HepG2 (cell line): Measurements from ENCODE around the gene AHCYL2. TPM values are rescaled to one million over a fixed set of nuclear protein-coding genes. Genes with fewer than 3 reads are reported as not detected.

ENCODE experiments used
- ATAC-seq: fragments of 200-7000 bp; cut with Tn5 transposase; 3 replicates; pipeline ENCODE4 v1.9.1; 2020; ENCODE audit warnings: mild to moderate bottlenecking, moderate library complexity
- BruUV-seq: library from RNA; stranded (reverse); fragments of 400-500 nt; replicated peaks from 2 replicates; lab custom pipeline; 2021; lab: Mats Ljungman, UMichigan
- CTCF ChIA-PET: fragments of 300-600 bp; formaldehyde crosslinking; extraction: SDS; loops from one replicate; lab custom pipeline; 2021; ENCODE audit warnings: low total read pairs, inconsistent platforms, low intra/inter-chr PET ratio; lab: Yijun Ruan, JAX
- POLR2A ChIA-PET: fragments of 350-600 bp; sonication (Branson Sonifier 250); formaldehyde crosslinking; loops from one replicate; lab custom pipeline; 2020; ENCODE audit warnings: antibody characterized with exemption, inconsistent platforms; lab: Yijun Ruan, JAX
- DNase-seq: peaks from one replicate; pipeline ENCODE4 v3.0.0-alpha.2; 2015; ENCODE audit warnings: low spot score
- FAIRE-seq: peaks from 3 replicates; lab custom pipeline; 2011; peaks lifted over from hg19 to GRCh38; lab: Jason Lieb, UNC
- H2AFZ ChIP-seq: one replicate; pipeline ENCODE4 v1.6.1; 2011; ENCODE audit warnings: low read length, inconsistent platforms
- H3K27ac ChIP-seq: fragments of 300-600 bp; 3 replicates; pipeline ENCODE4 v1.8.0; 2011; ENCODE audit warnings: mixed run types, mild to moderate bottlenecking, mixed read lengths, low read length, inconsistent platforms; ENCODE audit not compliant: insufficient read depth; ENCODE audit errors: extremely low read length
- H3K27me3 ChIP-seq, 2 experiments: fragments of 200-600 bp in 1 of 2; 2 replicates in 1 of 2; 3 replicates in 1 of 2; pipeline versions ENCODE4 v1.6.0 to v1.8.0; 2011; ENCODE audit warnings: low read length in 2 of 2, mild to moderate bottlenecking in 2 of 2, moderate library complexity in 2 of 2, inconsistent platforms in 1 of 2; ENCODE audit not compliant: insufficient read depth in 2 of 2, control insufficient read depth in 1 of 2
- H3K36me3 ChIP-seq, 2 experiments: fragments of 200-600 bp in 1 of 2; replicated peaks in 1 of 2; 2 replicates in 1 of 2; 3 replicates in 1 of 2; pipeline versions ENCODE4 v1.5.1 to v1.8.0; 2011; ENCODE audit warnings: low read length in 2 of 2, inconsistent platforms in 1 of 2; ENCODE audit not compliant: insufficient read depth in 2 of 2, control insufficient read depth in 1 of 2
- H3K4me1 ChIP-seq: 2 replicates; pipeline ENCODE4 v1.5.1; 2012; ENCODE audit warnings: low read length, inconsistent platforms; ENCODE audit not compliant: insufficient read depth
- H3K4me2 ChIP-seq: 2 replicates; pipeline ENCODE4 v1.6.0; 2011; ENCODE audit warnings: low read depth, low read length, inconsistent platforms
- H3K4me3 ChIP-seq, 3 experiments: fragments of 200-600 bp in 1 of 3; sonication (generic), shearing (Covaris generic) in 1 of 3; replicated peaks in 1 of 3; 2 replicates each; pipeline ENCODE4 v1.5.1; 2011 to 2016; ENCODE audit warnings: low read length in 3 of 3, inconsistent platforms in 2 of 3, low read depth in 2 of 3, mild to moderate bottlenecking in 2 of 3, control low read depth in 1 of 3, mixed read lengths in 1 of 3; ENCODE audit not compliant: insufficient read depth in 1 of 3
- H3K79me2 ChIP-seq: one replicate; pipeline ENCODE4 v1.6.1; 2011; ENCODE audit warnings: low read length, inconsistent platforms; ENCODE audit not compliant: insufficient read depth
- H3K9ac ChIP-seq: 2 replicates; pipeline ENCODE4 v1.6.0; 2011; ENCODE audit warnings: mild to moderate bottlenecking, low read depth, low read length, inconsistent platforms; ENCODE audit not compliant: insufficient read depth
- H3K9me3 ChIP-seq: 2 replicates; pipeline ENCODE4 v1.5.1; 2012; ENCODE audit warnings: mild to moderate bottlenecking, low read length
- H4K20me1 ChIP-seq: 2 replicates; pipeline ENCODE4 v1.6.0; 2011; ENCODE audit warnings: inconsistent platforms, mild to moderate bottlenecking, low read length, moderate library complexity; ENCODE audit not compliant: insufficient read depth
- FOXK1 ChIP-seq: sonication (generic); formaldehyde crosslinking; IDR thresholded peaks from 2 replicates; pipeline ENCODE4 v1.4.0; 2020; ENCODE audit warnings: low read depth, missing genetic modification reagents, borderline replicate concordance
- SETDB1 ChIP-seq: sonication (generic); formaldehyde crosslinking; IDR thresholded peaks from 2 replicates; pipeline ENCODE4 v1.5.1; 2020; ENCODE audit warnings: missing genetic modification reagents, mild to moderate bottlenecking, borderline replicate concordance
- ZBTB7B ChIP-seq: sonication (generic); formaldehyde crosslinking; IDR thresholded peaks from 2 replicates; pipeline ENCODE4 v1.4.0; 2020; ENCODE audit warnings: missing genetic modification reagents
- ZNF614 ChIP-seq: IDR thresholded peaks from 2 replicates; pipeline ENCODE4 v1.6.1; 2018; ENCODE audit warnings: missing biosample characterization, missing genetic modification reagents, inconsistent platforms, borderline replicate concordance
- ZSCAN29 ChIP-seq: sonication (generic); formaldehyde crosslinking; conservative IDR thresholded peaks from 2 replicates; pipeline ENCODE4 v1.4.0; 2020; ENCODE audit warnings: mild to moderate bottlenecking, missing genetic modification reagents
- WGBS: methylation state at CpG from one replicate; pipeline ENCODE4 v1.1.6; 2017; ENCODE audit warnings: low lambda C conversion rate; 5-methylcytosine and 5-hydroxymethylcytosine counted together
- in situ Hi-C: cut with HindIII; loops from 2 replicates; pipeline ENCODE4 v1.10.0; 2017; ENCODE audit warnings: low pct_unique_long_range_greater_than_20kb; ENCODE audit not compliant: extremely low pct_ligation_motif_present
- intact Hi-C: fragments of 100-400 bp; cut with micrococcal nuclease; formaldehyde crosslinking; loops from one replicate; pipeline ENCODE4 v1.10.0; 2022; ENCODE audit not compliant: unreplicated experiment
- polyA plus RNA-seq, 8 experiments: library from polyadenylated mRNA; depleted of rRNA in 3 of 8; stranded (reverse) in 7 of 8; unstranded in 1 of 8; fragments of >200 nt; fragmentation: Illumina TruSeq in 4 of 8; extraction: Trizol in 4 of 8; gene quantifications; 2 replicates each; pipeline versions ENCODE4 v1.2.1 to v1.2.3, GENCODE V29; 2011 to 2016; ENCODE audit warnings: low read depth in 4 of 8, missing spikeins in 1 of 8, mixed read lengths in 1 of 8; ENCODE audit not compliant: insufficient read depth in 1 of 8
- total RNA-seq, 5 experiments: library from RNA; depleted of rRNA; stranded (reverse); fragments of >200 nt; fragmentation: Illumina TruSeq; extraction: Trizol; gene quantifications; 2 replicates each; pipeline ENCODE4 v1.2.3, GENCODE V29; 2016; ENCODE audit warnings: low read depth in 1 of 5
- TF ChIP-seq, protein P1 (sequence below): sonication (generic); formaldehyde crosslinking; IDR thresholded peaks from 2 replicates; pipeline ENCODE4 v1.4.0; 2020; ENCODE audit warnings: missing genetic modification reagents
- TF ChIP-seq, protein P2 (sequence below): sonication (generic); formaldehyde crosslinking; IDR thresholded peaks from 2 replicates; pipeline ENCODE4 v1.5.0; 2020; ENCODE audit warnings: mild to moderate bottlenecking, missing genetic modification reagents
- TF ChIP-seq, protein P3 (sequence below): sonication (generic); formaldehyde crosslinking; IDR thresholded peaks from 2 replicates; pipeline ENCODE4 v1.5.0; 2020; ENCODE audit warnings: missing genetic modification reagents

AHCYL2 gene
- total and polyA plus RNA-seq, 2 of the 13 experiments (the other 11 are each of a cell fraction or from before 2014, with no cell fraction given): 9.5 to 14.7 TPM

DNA sequence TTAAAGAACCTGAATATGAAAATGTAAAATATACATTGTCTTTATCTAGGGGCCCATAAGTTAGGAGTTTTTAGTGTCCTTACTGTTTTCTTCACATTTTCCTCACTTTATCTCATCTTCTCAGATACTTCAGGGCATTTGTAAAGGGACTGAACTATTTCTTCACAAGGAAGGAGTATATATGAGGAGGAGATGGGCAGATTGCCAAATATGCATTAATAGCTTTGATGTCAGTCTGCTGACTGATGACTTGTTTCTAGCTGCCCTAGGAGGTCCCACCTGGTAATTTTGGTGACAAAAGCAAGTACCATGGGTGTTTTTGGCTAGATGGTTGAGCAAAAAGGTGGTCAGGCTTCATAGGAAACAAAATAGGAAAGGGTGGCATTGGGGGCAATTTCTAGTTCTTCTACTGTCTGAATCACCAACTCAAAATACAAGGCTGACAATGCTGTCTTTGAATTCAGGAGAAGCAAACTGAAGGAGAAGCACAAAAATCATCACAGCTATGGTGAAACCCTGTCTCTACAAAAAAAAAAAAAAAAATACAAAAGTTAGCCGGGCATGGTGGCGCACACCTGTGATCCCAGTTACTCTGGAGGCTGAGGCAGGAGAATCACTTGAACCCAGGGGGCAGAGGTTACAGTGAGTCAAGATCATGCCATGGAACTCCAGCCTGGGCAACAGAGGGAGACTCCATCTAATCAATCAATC lies 199.0 kb downstream of the AHCYL2 start:
- Histone ChIP-seq H2AFZ (no peak overlapping the region), H3K36me3 (0 out of 5 replicates have a peak, but pooled peaks cover 3 to 4% of the 10 kb centered on the region in 2 experiments), H3K4me1 (no peaks in the 10 kb centered on the region), H3K27me3 (no peaks in the 10 kb centered on the region), H3K4me2 (no peak overlapping the region), H3K79me2 (no peaks in the 10 kb centered on the region), H3K9me3 (no peaks in the 10 kb centered on the region), H3K27ac (no peak overlapping the region), H3K4me3 (no peak overlapping the region), H4K20me1 (no peaks in the 10 kb centered on the region), H3K9ac (no peak overlapping the region)
- CTCF ChIA-PET: no interaction called here
- 98% methylated on average over 2 of the region's 2 CpGs for WGBS
- FAIRE-seq (no peak), ATAC-seq (no peak), DNase-seq (peak; percentile 12)
- POLR2A ChIA-PET: interaction anchor here (1.6 kb wide), 1 partner anchor 10 kb away, joined by 4 read pairs; the partner anchor contains the start of gene STRIP2
- in situ Hi-C loops (no loop called here), intact Hi-C loops (no loop called here)
- BruUV-seq: no TSS peak
- TF ChIP-seq ZSCAN29 (no peak), ZBTB7B (CRISPR knock-in tag) (no peak), FOXK1 (CRISPR knock-in tag) (no peak), ZNF614 (CRISPR knock-in tag) (no peak), SETDB1 (CRISPR knock-in tag) (no peak)
- TF ChIP-seq, protein P1, sequence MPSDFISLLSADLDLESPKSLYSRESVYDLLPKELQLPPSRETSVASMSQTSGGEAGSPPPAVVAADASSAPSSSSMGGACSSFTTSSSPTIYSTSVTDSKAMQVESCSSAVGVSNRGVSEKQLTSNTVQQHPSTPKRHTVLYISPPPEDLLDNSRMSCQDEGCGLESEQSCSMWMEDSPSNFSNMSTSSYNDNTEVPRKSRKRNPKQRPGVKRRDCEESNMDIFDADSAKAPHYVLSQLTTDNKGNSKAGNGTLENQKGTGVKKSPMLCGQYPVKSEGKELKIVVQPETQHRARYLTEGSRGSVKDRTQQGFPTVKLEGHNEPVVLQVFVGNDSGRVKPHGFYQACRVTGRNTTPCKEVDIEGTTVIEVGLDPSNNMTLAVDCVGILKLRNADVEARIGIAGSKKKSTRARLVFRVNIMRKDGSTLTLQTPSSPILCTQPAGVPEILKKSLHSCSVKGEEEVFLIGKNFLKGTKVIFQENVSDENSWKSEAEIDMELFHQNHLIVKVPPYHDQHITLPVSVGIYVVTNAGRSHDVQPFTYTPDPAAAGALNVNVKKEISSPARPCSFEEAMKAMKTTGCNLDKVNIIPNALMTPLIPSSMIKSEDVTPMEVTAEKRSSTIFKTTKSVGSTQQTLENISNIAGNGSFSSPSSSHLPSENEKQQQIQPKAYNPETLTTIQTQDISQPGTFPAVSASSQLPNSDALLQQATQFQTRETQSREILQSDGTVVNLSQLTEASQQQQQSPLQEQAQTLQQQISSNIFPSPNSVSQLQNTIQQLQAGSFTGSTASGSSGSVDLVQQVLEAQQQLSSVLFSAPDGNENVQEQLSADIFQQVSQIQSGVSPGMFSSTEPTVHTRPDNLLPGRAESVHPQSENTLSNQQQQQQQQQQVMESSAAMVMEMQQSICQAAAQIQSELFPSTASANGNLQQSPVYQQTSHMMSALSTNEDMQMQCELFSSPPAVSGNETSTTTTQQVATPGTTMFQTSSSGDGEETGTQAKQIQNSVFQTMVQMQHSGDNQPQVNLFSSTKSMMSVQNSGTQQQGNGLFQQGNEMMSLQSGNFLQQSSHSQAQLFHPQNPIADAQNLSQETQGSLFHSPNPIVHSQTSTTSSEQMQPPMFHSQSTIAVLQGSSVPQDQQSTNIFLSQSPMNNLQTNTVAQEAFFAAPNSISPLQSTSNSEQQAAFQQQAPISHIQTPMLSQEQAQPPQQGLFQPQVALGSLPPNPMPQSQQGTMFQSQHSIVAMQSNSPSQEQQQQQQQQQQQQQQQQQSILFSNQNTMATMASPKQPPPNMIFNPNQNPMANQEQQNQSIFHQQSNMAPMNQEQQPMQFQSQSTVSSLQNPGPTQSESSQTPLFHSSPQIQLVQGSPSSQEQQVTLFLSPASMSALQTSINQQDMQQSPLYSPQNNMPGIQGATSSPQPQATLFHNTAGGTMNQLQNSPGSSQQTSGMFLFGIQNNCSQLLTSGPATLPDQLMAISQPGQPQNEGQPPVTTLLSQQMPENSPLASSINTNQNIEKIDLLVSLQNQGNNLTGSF: no peak
- TF ChIP-seq, protein P2, sequence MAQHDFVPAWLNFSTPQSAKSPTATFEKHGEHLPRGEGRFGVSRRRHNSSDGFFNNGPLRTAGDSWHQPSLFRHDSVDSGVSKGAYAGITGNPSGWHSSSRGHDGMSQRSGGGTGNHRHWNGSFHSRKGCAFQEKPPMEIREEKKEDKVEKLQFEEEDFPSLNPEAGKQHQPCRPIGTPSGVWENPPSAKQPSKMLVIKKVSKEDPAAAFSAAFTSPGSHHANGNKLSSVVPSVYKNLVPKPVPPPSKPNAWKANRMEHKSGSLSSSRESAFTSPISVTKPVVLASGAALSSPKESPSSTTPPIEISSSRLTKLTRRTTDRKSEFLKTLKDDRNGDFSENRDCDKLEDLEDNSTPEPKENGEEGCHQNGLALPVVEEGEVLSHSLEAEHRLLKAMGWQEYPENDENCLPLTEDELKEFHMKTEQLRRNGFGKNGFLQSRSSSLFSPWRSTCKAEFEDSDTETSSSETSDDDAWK (CRISPR knock-in tag): no peak
- TF ChIP-seq, protein P3, sequence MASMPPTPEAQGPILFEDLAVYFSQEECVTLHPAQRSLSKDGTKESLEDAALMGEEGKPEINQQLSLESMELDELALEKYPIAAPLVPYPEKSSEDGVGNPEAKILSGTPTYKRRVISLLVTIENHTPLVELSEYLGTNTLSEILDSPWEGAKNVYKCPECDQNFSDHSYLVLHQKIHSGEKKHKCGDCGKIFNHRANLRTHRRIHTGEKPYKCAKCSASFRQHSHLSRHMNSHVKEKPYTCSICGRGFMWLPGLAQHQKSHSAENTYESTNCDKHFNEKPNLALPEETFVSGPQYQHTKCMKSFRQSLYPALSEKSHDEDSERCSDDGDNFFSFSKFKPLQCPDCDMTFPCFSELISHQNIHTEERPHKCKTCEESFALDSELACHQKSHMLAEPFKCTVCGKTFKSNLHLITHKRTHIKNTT (CRISPR knock-in tag): no peak
